ENCODE data around the gene EFNA3. TPM values are rescaled to one million over a fixed set of nuclear protein-coding genes. Genes with fewer than 3 reads are reported as not detected.

The EFNA3 gene
- total RNA-seq, 1 donor from 2014 or later, result 9.0 TPM

DNA sequence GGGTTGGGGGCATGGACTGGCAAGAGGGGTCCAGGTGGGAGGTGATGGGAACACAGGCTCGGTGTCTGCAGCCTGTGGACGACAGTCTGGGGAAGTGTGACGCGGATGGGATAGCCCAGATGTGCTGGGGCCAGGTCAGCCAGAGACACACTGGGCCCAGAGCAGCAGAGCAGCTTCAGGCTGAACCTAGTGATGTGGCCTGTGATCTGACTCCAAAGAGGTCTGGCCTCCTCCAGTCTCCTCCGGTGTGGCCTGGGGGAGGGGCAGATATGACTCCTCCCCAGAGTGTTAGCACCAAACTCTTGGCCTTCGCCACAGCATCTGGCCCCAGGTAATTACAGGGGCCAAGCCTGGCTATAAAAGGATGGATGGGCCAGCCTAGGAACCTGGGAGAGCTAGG is 13.5 kb downstream of the EFNA3 start:
- peaks cover 3% of the 10 kb centered on the region for H3K4me1 Mint-ChIP-seq (ENCODE audit: low read depth)
- no peak for DNase-seq (ENCODE audit: low spot score, unreplicated experiment)
- no peak overlapping the region for H3K4me3 Mint-ChIP-seq (ENCODE audit: low read depth)
- TF ChIP-seq, protein P1, sequence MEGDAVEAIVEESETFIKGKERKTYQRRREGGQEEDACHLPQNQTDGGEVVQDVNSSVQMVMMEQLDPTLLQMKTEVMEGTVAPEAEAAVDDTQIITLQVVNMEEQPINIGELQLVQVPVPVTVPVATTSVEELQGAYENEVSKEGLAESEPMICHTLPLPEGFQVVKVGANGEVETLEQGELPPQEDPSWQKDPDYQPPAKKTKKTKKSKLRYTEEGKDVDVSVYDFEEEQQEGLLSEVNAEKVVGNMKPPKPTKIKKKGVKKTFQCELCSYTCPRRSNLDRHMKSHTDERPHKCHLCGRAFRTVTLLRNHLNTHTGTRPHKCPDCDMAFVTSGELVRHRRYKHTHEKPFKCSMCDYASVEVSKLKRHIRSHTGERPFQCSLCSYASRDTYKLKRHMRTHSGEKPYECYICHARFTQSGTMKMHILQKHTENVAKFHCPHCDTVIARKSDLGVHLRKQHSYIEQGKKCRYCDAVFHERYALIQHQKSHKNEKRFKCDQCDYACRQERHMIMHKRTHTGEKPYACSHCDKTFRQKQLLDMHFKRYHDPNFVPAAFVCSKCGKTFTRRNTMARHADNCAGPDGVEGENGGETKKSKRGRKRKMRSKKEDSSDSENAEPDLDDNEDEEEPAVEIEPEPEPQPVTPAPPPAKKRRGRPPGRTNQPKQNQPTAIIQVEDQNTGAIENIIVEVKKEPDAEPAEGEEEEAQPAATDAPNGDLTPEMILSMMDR (IDR thresholded peaks at IDR 0.05; ENCODE audit: unreplicated experiment), result no peak
- H3K27ac Mint-ChIP-seq, result no peak overlapping the region
- H3K36me3 Mint-ChIP-seq (ENCODE audit: insufficient read depth), result peaks cover 1% of the 10 kb centered on the region
- no peaks in the 10 kb centered on the region for H3K9me3 Mint-ChIP-seq (ENCODE audit: low read depth)
- peaks cover 44% of the 10 kb centered on the region for H3K27me3 Mint-ChIP-seq

DNA sequence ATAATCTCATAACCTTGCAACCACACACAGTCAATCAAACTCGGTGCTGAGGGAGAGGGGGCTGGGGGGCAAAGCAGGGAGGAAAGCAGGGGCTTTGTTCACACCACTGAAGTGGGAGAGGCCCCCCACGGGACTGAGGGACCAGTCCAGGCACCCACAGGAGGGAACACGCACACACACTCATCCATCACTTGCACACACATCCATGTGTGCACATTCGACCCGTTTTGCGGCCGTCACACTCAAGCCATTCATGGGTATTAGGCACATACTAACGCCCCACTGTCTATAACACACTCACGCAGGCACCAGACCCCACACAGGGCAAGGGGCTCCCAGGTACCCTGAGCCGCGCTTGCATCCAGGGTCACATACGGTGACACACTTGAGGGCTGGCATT is 14.0 kb downstream of the EFNA3 start:
- H3K27ac Mint-ChIP-seq, result peak overlapping the region; percentile 20
- no peaks in the 10 kb centered on the region for H3K36me3 Mint-ChIP-seq (ENCODE audit: insufficient read depth)
- H3K9me3 Mint-ChIP-seq (ENCODE audit: low read depth), result no peaks in the 10 kb centered on the region
- TF ChIP-seq, protein P1 (IDR thresholded peaks at IDR 0.05; ENCODE audit: unreplicated experiment), result no peak
- no peak overlapping the region for H3K4me3 Mint-ChIP-seq (ENCODE audit: low read depth)
- H3K4me1 Mint-ChIP-seq (ENCODE audit: low read depth), result peaks cover 3% of the 10 kb centered on the region
- no peak for DNase-seq (ENCODE audit: low spot score, unreplicated experiment)
- H3K27me3 Mint-ChIP-seq, result peaks cover 40% of the 10 kb centered on the region

DNA sequence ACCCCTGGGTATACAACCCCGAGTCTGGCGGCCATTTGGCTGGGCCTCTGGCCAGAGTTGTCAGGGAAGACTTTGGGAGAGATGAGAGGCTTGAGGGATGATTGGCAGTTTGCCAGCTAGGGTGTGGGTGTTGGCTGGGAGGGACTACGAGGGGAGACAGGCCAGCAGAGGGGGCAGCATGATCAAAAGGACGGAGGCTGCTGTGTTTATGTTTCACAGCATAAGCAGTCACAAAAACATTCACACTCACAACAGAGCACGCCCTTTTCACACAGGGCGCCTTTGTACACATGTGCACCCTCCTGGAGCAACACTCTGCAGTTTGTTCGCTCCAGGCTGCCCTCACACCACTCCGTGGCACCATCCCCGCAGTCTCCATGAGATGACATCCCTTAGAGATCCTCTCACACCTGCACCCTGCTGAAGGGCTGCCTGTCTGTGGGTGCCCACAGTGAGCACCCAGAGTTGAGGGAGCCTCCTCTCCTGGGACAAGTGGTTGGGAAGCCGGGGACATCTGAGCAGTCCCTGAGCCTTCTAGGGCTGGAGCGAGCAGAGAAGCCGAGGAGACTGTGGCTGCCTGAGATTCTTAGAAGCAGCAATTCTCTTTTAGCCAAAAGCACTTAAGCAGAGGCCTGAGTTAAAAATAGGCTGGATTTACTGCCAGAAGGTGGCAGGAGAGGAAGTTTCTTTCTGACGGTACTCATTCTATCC is 15.4 kb downstream of the EFNA3 start:
- Mint-ChIP-seq H3K36me3 (ENCODE audit: insufficient read depth) (no peaks in the 10 kb centered on the region), H3K4me3 (ENCODE audit: low read depth) (no peak overlapping the region), H3K27ac (no peak overlapping the region), H3K27me3 (peaks cover 35% of the 10 kb centered on the region), H3K9me3 (ENCODE audit: low read depth) (no peaks in the 10 kb centered on the region), H3K4me1 (ENCODE audit: low read depth) (peaks cover 3% of the 10 kb centered on the region)
- TF ChIP-seq, protein P1 (IDR thresholded peaks at IDR 0.05; ENCODE audit: unreplicated experiment), result peak; percentile 41
- no peak for DNase-seq (ENCODE audit: low spot score, unreplicated experiment)

DNA sequence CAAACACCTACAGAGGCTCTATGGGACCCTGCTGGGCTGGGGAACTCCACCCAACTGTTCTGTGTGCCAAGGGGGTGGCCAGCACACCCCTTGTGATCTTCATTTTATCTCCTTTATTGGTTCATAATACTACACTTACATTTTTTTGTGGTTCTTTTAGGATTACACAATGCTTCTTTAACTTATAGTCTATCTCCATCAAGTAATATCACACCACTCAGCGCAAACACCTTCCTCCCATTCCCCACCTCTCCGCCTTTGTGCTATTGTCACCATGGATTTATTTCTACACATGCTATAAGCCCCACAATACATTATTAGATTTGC is 15.9 kb downstream of the EFNA3 start:
- Mint-ChIP-seq H3K27ac (no peak overlapping the region), H3K4me1 (ENCODE audit: low read depth) (peaks cover 3% of the 10 kb centered on the region), H3K36me3 (ENCODE audit: insufficient read depth) (no peaks in the 10 kb centered on the region), H3K4me3 (ENCODE audit: low read depth) (no peak overlapping the region), H3K27me3 (peaks cover 35% of the 10 kb centered on the region), H3K9me3 (ENCODE audit: low read depth) (no peaks in the 10 kb centered on the region)
- TF ChIP-seq, protein P1 (IDR thresholded peaks at IDR 0.05; ENCODE audit: unreplicated experiment), result no peak
- no peak for DNase-seq (ENCODE audit: low spot score, unreplicated experiment)

DNA sequence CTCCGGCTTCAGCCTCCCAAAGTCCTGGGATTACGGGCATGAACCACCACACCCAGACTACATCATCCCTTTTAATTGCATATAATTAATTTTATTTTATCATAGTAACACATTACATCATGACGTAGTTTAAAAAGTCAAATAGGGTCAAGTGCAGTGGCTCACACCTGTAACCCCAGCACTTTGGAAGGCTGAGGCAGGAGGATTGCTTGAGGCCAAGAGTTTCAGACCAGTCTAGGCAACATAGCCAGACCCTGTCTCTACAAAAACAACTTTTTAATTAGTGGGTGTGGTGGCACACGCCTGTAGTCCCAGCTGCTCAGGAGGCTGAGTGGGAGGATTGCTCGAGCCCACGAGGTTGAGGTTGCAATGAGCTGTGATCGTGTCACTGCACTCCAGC is 20.7 kb downstream of the EFNA3 start:
- no peaks in the 10 kb centered on the region for H3K36me3 Mint-ChIP-seq (ENCODE audit: insufficient read depth)
- H3K4me1 Mint-ChIP-seq (ENCODE audit: low read depth), result peaks cover 2% of the 10 kb centered on the region
- DNase-seq (ENCODE audit: low spot score, unreplicated experiment), result no peak
- no peaks in the 10 kb centered on the region for H3K9me3 Mint-ChIP-seq (ENCODE audit: low read depth)
- no peak overlapping the region for H3K27ac Mint-ChIP-seq
- TF ChIP-seq, protein P1 (IDR thresholded peaks at IDR 0.05; ENCODE audit: unreplicated experiment), result no peak
- H3K27me3 Mint-ChIP-seq, result peaks cover 16% of the 10 kb centered on the region
- H3K4me3 Mint-ChIP-seq (ENCODE audit: low read depth), result no peak overlapping the region
